Liver (tissue), 3 donors: ENCODE data around the gene FKBP1A.

ENCODE experiments used
- RAD21 ChIP-seq, 2 donors: IDR thresholded peaks; 2 replicates each; pipeline ENCODE4 v1.6.1; 2016; ENCODE audit warnings: antibody characterized with exemption in 2 of 2, mild to moderate bottlenecking in 2 of 2
- RXRA ChIP-seq, 2 donors: IDR thresholded peaks; 2 replicates each; pipeline ENCODE4 v1.6.1; 2017 to 2018; ENCODE audit warnings: antibody characterized with exemption in 2 of 2, mild to moderate bottlenecking in 1 of 2
- SP1 ChIP-seq: IDR thresholded peaks from 2 replicates; pipeline ENCODE4 v1.6.1; 2018; ENCODE audit warnings: antibody characterized with exemption, mild to moderate bottlenecking
- TAF1 ChIP-seq: conservative IDR thresholded peaks from 2 replicates; pipeline ENCODE4 v1.6.1; 2016; ENCODE audit warnings: antibody characterized with exemption, mild to moderate bottlenecking
- TF ChIP-seq, protein P1 (sequence below): fragments of 150-350 bp; IDR thresholded peaks from 2 replicates; pipeline ENCODE4 v1.5.1; 2017; ENCODE audit warnings: improper control_type of control experiment, low read depth, low read length; ENCODE audit not compliant: missing input control
- TF ChIP-seq, protein P2 (sequence below): IDR thresholded peaks from 2 replicates; pipeline ENCODE4 v1.6.1; 2016; ENCODE audit warnings: antibody characterized with exemption
- donor health status: healthy.
- donor health status: healthy.

DNA sequence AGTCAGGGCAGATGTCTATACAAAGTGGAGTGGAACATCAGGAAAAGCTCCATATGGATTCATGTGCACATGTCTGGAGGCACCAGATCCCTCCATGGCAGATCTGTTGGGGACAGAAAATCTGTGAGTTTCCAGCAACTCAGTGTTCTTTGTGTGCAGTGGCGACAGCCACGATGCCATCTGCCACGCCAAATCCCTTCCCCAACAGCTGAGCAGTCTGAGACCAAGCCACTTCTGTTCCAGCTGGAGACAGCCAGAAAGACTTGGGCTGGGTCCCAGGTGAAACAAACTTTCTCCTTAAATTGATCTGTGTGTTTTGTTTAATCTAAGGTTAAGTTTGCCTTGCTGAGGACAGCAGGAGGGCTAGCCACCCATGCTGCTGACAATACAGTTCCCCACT lies 22.9 kb downstream of the FKBP1A start:
- TF ChIP-seq, protein P1, sequence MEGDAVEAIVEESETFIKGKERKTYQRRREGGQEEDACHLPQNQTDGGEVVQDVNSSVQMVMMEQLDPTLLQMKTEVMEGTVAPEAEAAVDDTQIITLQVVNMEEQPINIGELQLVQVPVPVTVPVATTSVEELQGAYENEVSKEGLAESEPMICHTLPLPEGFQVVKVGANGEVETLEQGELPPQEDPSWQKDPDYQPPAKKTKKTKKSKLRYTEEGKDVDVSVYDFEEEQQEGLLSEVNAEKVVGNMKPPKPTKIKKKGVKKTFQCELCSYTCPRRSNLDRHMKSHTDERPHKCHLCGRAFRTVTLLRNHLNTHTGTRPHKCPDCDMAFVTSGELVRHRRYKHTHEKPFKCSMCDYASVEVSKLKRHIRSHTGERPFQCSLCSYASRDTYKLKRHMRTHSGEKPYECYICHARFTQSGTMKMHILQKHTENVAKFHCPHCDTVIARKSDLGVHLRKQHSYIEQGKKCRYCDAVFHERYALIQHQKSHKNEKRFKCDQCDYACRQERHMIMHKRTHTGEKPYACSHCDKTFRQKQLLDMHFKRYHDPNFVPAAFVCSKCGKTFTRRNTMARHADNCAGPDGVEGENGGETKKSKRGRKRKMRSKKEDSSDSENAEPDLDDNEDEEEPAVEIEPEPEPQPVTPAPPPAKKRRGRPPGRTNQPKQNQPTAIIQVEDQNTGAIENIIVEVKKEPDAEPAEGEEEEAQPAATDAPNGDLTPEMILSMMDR, result no peak
- TF ChIP-seq TAF1, result no peak
- TF ChIP-seq, protein P2, sequence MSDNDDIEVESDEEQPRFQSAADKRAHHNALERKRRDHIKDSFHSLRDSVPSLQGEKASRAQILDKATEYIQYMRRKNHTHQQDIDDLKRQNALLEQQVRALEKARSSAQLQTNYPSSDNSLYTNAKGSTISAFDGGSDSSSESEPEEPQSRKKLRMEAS, result no peak
- no peak for TF ChIP-seq SP1
- no peak for TF ChIP-seq RXRA (IDR thresholded peaks at IDR 0.05)
- TF ChIP-seq RAD21 (IDR thresholded peaks at IDR 0.05), result no peak
